ENCODE data around the gene ZNF184. TPM values are rescaled to one million over a fixed set of nuclear protein-coding genes. Genes with fewer than 3 reads are reported as not detected.

Gene ZNF184
- total RNA-seq, 1 experiment from 2014 or later = 10.2 TPM

DNA sequence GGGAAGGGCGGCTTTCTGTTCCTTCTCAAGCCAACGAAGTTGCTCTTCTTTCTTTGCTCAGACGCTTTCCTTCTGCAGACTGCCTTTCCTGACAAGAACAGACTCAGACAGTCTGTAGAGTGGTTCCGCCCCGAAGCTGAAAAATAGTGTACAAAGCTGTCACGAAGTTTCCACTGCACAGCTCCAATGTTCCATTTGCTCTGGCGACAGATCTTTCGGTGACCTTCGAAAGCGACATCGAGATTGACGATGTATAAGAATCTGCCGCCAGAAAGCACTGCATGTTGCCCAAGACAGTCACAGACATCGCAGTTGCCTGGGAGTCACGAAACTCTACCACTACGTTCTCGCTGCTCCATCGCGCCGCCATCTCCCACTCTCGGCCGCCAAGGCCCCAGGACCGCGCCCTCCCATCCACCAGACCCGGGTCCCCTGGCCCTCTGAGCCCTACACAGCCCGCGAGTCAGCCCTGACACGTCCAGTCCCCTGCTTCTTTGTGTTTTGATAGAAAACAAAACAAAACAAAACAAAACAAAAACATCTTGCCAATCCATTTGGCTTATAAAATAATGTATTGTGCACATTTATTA is 42.1 kb upstream of the ZNF184 start:
- Histone ChIP-seq H3K4me1 (ENCODE audit: insufficient read depth, low read length) (peaks cover 5% of the 10 kb centered on the region; the same call in 1 of the 2 replicates), H3K27ac (ENCODE audit: low read length) (no peak overlapping the region), H3K9me3 (ENCODE audit: low read length) (no peaks in the 10 kb centered on the region), H2AFZ (ENCODE audit: low read length) (no peak overlapping the region), H4K20me1 (ENCODE audit: low read length) (no peaks in the 10 kb centered on the region), H3K36me3 (ENCODE audit: low read depth, low read length) (no peaks in the 10 kb centered on the region), H3K79me2 (ENCODE audit: low read length) (no peaks in the 10 kb centered on the region), H3K4me2 (ENCODE audit: low read length) (no peak overlapping the region), H3K9ac (ENCODE audit: low read length) (no peak overlapping the region), H3F3A (ENCODE audit: low read length, unreplicated experiment) (no peaks in the 10 kb centered on the region), H3K9me2 (replicated peaks; ENCODE audit: low read length) (no peaks in the 10 kb centered on the region), H3K4me3 (ENCODE audit: low read length) (no peak overlapping the region), H3K27me3 (ENCODE audit: low read length) (no peaks in the 10 kb centered on the region)
- ATAC-seq (no peak), DNase-seq (no peak)
- intact Hi-C loops (cut with micrococcal nuclease) = loop anchor here (5.0 kb wide), 1 partner anchor 157 kb away; no protein-coding TSS in a partner anchor
- BruUV-seq (replicated peaks) = no TSS peak
- TF ChIP-seq, protein P1, sequence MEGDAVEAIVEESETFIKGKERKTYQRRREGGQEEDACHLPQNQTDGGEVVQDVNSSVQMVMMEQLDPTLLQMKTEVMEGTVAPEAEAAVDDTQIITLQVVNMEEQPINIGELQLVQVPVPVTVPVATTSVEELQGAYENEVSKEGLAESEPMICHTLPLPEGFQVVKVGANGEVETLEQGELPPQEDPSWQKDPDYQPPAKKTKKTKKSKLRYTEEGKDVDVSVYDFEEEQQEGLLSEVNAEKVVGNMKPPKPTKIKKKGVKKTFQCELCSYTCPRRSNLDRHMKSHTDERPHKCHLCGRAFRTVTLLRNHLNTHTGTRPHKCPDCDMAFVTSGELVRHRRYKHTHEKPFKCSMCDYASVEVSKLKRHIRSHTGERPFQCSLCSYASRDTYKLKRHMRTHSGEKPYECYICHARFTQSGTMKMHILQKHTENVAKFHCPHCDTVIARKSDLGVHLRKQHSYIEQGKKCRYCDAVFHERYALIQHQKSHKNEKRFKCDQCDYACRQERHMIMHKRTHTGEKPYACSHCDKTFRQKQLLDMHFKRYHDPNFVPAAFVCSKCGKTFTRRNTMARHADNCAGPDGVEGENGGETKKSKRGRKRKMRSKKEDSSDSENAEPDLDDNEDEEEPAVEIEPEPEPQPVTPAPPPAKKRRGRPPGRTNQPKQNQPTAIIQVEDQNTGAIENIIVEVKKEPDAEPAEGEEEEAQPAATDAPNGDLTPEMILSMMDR (conservative IDR thresholded peaks at IDR 0.05; ENCODE audit: low read depth, low read length) = no peak
- no peak for TF ChIP-seq EZH2phosphoT487 (IDR thresholded peaks at IDR 0.05; ENCODE audit: borderline replicate concordance, low read length)
- ChIA-PET POLR2A (ENCODE audit: unreplicated experiment) (no interaction called here), CTCF (interaction anchor here (0.7 kb wide), 1 partner anchor 10 kb away, joined by 5 read pairs; no protein-coding TSS in a partner anchor)

DNA sequence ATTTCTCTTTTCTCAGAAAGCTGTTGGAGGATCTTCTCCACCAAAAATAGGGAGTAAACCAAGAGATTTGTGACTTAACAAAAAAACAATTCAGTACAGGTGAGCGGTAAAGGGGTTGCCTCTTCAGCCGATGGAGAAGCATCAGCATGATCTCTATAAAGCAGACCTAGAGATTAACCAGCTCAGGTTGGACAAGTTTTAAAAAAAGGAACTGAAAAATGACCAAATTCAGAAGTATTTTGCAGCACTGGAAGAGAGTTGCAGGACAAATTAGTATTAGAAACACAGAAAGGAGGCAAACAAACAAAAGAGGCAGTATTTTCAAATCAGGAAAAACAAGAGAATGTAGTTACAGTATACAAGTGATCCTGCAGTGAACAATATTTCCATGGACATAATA is 39.6 kb upstream of the ZNF184 start:
- H3K27me3 ChIP-seq (ENCODE audit: low read length) = no peaks in the 10 kb centered on the region
- ChIA-PET CTCF (no interaction called here), POLR2A (ENCODE audit: unreplicated experiment) (no interaction called here)

DNA sequence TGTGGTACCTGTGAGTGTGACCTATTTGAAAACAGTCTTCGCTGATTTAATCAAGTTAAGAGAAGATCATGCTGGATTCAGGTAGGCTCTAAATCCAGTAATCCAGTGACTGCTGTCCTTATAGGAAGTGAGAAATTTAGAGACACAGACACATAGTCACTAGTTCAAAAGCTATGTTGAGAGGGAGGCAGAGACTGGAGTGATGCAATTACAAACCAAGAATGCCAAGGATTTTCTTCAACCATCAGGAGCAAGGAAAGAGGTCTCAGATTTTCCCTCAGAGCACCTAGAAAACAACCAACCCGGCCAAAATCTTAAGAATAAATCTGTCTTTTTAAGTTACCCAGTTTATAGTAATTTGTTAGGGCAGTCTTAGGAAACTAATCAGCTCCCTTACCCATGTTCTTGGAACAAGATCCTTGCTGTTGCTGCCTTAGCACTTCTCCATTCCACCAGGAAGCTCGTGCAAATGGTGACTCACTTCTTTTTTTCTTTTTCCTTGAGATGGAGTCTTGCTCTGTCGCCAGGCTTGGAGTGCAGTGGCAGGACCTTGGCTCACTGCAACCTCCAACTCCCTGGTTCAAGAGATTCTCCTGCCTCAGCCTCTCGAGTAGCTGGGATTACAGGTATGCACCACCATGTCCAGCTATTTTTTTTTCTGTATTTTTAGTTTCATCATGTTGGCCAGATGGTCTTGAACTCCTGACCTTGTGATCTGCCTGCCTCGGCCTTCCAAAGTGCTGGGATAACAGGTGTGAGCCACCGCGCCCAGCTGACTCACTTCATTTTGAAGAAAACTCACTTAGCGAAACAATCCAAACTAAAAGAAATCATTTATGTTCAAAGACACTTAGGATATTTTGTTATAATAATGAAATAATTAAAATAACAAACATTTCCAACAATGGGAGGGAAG is 34.4 kb upstream of the ZNF184 start:
- H4K20me1 ChIP-seq (ENCODE audit: low read length) = no peaks in the 10 kb centered on the region
- H3K9me3 ChIP-seq (ENCODE audit: low read length) = no peaks in the 10 kb centered on the region
- H3K36me3 ChIP-seq (ENCODE audit: low read depth, low read length) = no peaks in the 10 kb centered on the region
- H3K4me1 ChIP-seq (ENCODE audit: insufficient read depth, low read length) = no peaks in the 10 kb centered on the region
- intact Hi-C loops (cut with micrococcal nuclease) = no loop called here
- CTCF ChIA-PET = interaction anchor here (0.6 kb wide), 2 partner anchors 31 to 102 kb away, joined by 4 to 10 read pairs; no protein-coding TSS in a partner anchor
- TF ChIP-seq EZH2 (IDR thresholded peaks at IDR 0.05; ENCODE audit: low read length, unreplicated experiment) (no peak), EZH2phosphoT487 (IDR thresholded peaks at IDR 0.05; ENCODE audit: borderline replicate concordance, low read length) (no peak)
- TF ChIP-seq, protein P1 (conservative IDR thresholded peaks at IDR 0.05; ENCODE audit: low read depth, low read length) = no peak
- no peak overlapping the region for H3K4me3 ChIP-seq (ENCODE audit: low read length)
- H3K4me2 ChIP-seq (ENCODE audit: low read length) = no peak overlapping the region
- no peaks in the 10 kb centered on the region for H3K27me3 ChIP-seq (ENCODE audit: low read length)
- H3K9me2 ChIP-seq (replicated peaks; ENCODE audit: low read length) = no peaks in the 10 kb centered on the region
- POLR2A ChIA-PET (ENCODE audit: unreplicated experiment) = interaction anchor here (0.6 kb wide), 1 partner anchor 331 kb away, joined by 3 read pairs; a partner anchor contains a TSS
- BruUV-seq (replicated peaks) = no TSS peak
- no peak overlapping the region for H3K9ac ChIP-seq (ENCODE audit: low read length)
- H3K79me2 ChIP-seq (ENCODE audit: low read length) = no peaks in the 10 kb centered on the region
- H3K27ac ChIP-seq (ENCODE audit: low read length) = no peak overlapping the region
- H2AFZ ChIP-seq (ENCODE audit: low read length) = no peak overlapping the region
- ATAC-seq = no peak
- no peak for DNase-seq
- H3F3A ChIP-seq (ENCODE audit: low read length, unreplicated experiment) = peaks cover 13% of the 10 kb centered on the region

More for the DNA sequence above, 39.6 kb upstream of the ZNF184 start:
- no peak for ATAC-seq
- intact Hi-C loops (cut with micrococcal nuclease) = no loop called here
- Histone ChIP-seq H3K36me3 (ENCODE audit: low read depth, low read length) (no peaks in the 10 kb centered on the region), H3F3A (ENCODE audit: low read length, unreplicated experiment) (no peaks in the 10 kb centered on the region), H4K20me1 (ENCODE audit: low read length) (no peaks in the 10 kb centered on the region), H3K27ac (ENCODE audit: low read length) (no peak overlapping the region), H3K9ac (ENCODE audit: low read length) (no peak overlapping the region), H3K4me2 (ENCODE audit: low read length) (no peak overlapping the region), H3K9me2 (replicated peaks; ENCODE audit: low read length) (no peaks in the 10 kb centered on the region), H3K79me2 (ENCODE audit: low read length) (no peaks in the 10 kb centered on the region), H2AFZ (ENCODE audit: low read length) (no peak overlapping the region), H3K9me3 (ENCODE audit: low read length) (no peaks in the 10 kb centered on the region), H3K4me1 (ENCODE audit: insufficient read depth, low read length) (no peaks in the 10 kb centered on the region), H3K4me3 (ENCODE audit: low read length) (no peak overlapping the region)
- DNase-seq = no peak
- TF ChIP-seq EZH2 (IDR thresholded peaks at IDR 0.05; ENCODE audit: low read length, unreplicated experiment) = no peak
- TF ChIP-seq EZH2phosphoT487 (IDR thresholded peaks at IDR 0.05; ENCODE audit: borderline replicate concordance, low read length) = no peak
- BruUV-seq (replicated peaks) = no TSS peak
